ENCODE data around the gene AK2. TPM values are rescaled to one million over a fixed set of nuclear protein-coding genes. Genes with fewer than 3 reads are reported as not detected.

The AK2 gene
- total RNA-seq, 1 experiment from 2014 or later, result 159 TPM

DNA sequence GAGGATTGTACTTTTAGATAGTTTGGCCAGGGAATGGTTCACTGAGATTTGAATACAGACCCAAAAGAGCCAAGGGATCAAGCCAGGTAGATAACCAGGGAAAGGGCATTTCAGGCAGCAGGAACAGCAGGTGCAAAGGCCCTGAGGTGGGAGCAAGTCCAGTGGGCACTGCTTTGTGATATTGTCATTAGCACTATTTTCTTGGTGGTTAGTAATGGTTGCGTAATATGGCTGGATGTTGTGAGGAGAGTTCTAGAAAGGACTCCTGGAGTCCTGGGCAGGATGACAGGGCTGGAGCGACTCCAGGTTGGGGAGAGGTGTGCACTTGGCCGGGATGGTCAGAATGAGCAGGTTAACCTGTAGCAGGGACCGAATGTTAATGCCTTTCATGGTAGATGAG lies 48.6 kb upstream of the AK2 start:
- DNase-seq, result no peak
- no CpG with 5 or more reads among the region's 4 CpGs for WGBS (ENCODE audit: extremely low coverage, insufficient read length, low lambda C conversion rate)

More for the DNA sequence above, 48.6 kb upstream of the AK2 start:
- Histone ChIP-seq H3K9ac (ENCODE audit: extremely low read depth, insufficient read length, low read length) (no peak overlapping the region), H4K8ac (replicated peaks; ENCODE audit: insufficient read length, low read depth, low read length) (no peak overlapping the region), H3K79me2 (ENCODE audit: insufficient read depth, low read length) (no peaks in the 10 kb centered on the region), H4K5ac (ENCODE audit: insufficient read length, low read depth, low read length) (no peak overlapping the region), H3K79me1 (ENCODE audit: insufficient read depth, low read depth, low read length, poor library complexity, severe bottlenecking) (no peaks in the 10 kb centered on the region), H3K9me3 (ENCODE audit: control insufficient read depth, low read depth, low read length) (no peaks in the 10 kb centered on the region), H4K20me1 (ENCODE audit: control insufficient read depth, insufficient read depth, insufficient read length) (no peaks in the 10 kb centered on the region), H2BK20ac (ENCODE audit: low read depth, low read length, poor library complexity, severe bottlenecking) (no peak overlapping the region), H3K4me2 (ENCODE audit: insufficient read depth, insufficient read length, low read length) (no peak overlapping the region), H2BK120ac (ENCODE audit: low read depth, low read length, poor library complexity, severe bottlenecking) (no peak overlapping the region), H2BK5ac (ENCODE audit: insufficient read length, low read length) (no peak overlapping the region), H3K27me3 (ENCODE audit: insufficient read depth, low read length) (peaks cover 27% of the 10 kb centered on the region), H3K14ac (ENCODE audit: insufficient read depth, low read length) (no peak overlapping the region), H3K23ac (ENCODE audit: insufficient read length, low read depth, low read length) (no peak overlapping the region), H2BK12ac (ENCODE audit: insufficient read length, low read depth, low read length) (no peak overlapping the region), H3K4me1 (ENCODE audit: insufficient read depth, low read length) (0 out of 2 replicates have a peak, but pooled peaks cover 2% of the 10 kb centered on the region), H3K56ac (ENCODE audit: insufficient read length, low read depth, low read length) (no peak overlapping the region), H3K4ac (ENCODE audit: low read depth, low read length) (no peak overlapping the region), H3T11ph (ENCODE audit: low read length) (no peak overlapping the region), H4K91ac (ENCODE audit: insufficient read length, low read depth, low read length) (no peak overlapping the region), H2BK15ac (ENCODE audit: low read depth, low read length) (no peak overlapping the region), H3K27ac (ENCODE audit: insufficient read length, low read depth, low read length) (no peak overlapping the region), H2AFZ (ENCODE audit: low read length) (no peak overlapping the region), H2AK5ac (ENCODE audit: insufficient read length, low read length) (no peak overlapping the region), H3K18ac (ENCODE audit: insufficient read length, low read depth, low read length) (no peak overlapping the region), H3K23me2 (ENCODE audit: insufficient read length, low read depth, low read length, poor library complexity, severe bottlenecking) (peaks cover 9% of the 10 kb centered on the region)
- H3K36me3 Mint-ChIP-seq (ENCODE audit: insufficient read depth in 1 of 3, low read depth in 3 of 3), result no peaks in the 10 kb centered on the region; a peak in 2 of 7 replicates
- no peaks in the 10 kb centered on the region for H3K9me3 Mint-ChIP-seq
- H3K4me1 Mint-ChIP-seq, result peaks cover 21 to 23% of the 10 kb centered on the region in 2 experiments
- no peak overlapping the region for H3K27ac Mint-ChIP-seq
- TF ChIP-seq, protein P1, sequence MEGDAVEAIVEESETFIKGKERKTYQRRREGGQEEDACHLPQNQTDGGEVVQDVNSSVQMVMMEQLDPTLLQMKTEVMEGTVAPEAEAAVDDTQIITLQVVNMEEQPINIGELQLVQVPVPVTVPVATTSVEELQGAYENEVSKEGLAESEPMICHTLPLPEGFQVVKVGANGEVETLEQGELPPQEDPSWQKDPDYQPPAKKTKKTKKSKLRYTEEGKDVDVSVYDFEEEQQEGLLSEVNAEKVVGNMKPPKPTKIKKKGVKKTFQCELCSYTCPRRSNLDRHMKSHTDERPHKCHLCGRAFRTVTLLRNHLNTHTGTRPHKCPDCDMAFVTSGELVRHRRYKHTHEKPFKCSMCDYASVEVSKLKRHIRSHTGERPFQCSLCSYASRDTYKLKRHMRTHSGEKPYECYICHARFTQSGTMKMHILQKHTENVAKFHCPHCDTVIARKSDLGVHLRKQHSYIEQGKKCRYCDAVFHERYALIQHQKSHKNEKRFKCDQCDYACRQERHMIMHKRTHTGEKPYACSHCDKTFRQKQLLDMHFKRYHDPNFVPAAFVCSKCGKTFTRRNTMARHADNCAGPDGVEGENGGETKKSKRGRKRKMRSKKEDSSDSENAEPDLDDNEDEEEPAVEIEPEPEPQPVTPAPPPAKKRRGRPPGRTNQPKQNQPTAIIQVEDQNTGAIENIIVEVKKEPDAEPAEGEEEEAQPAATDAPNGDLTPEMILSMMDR (conservative IDR thresholded peaks at IDR 0.05), result no peak
- no peak overlapping the region for H3K4me3 Mint-ChIP-seq
- H3K27me3 Mint-ChIP-seq (ENCODE audit: low read depth), result peaks cover 65% of the 10 kb centered on the region
